ENCODE measurements around the gene ASPG.
"Not testable (repeated sequence)": the region's sequence is repeated elsewhere in the genome, so short reads cannot be mapped to it uniquely, and the experiment has no call there.

ASPG gene

GRCh38 chr14:104150136-104151025 is 64.9 kb downstream of the ASPG start:
- DNase-seq = no peak

GRCh38 chr14:104151026-104151381 is 65.5 kb downstream of the ASPG start:
- DNase-seq = no peak

GRCh38 chr14:104151566-104152245 is 66.2 kb downstream of the ASPG start:
- DNase-seq = no peak

DNA sequence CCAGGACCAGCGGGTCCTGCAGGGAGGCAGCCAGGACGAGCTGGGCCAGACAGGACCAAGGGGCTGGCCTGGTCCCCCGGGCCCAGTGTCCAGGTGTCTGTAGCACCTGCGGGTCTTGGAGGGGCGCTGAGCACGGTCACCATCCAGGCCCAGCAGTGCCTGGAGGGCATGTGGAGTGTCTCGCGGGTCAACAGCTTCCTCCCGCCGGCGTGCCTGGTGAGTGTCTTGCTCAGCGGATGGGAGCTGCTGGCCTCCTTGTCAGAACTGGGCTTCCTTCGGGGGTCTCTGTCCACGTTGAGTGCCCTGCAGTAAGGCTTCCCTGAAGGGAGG is 66.7 kb downstream of the ASPG start:
- no peak for DNase-seq

GRCh38 chr14:104152686-104153393 is 67.3 kb downstream of the ASPG start:
- no peak for DNase-seq

GRCh38 chr14:104153394-104153755 is 67.9 kb downstream of the ASPG start:
- not testable (repeated sequence) for DNase-seq

GRCh38 chr14:104154246-104154645 is 68.7 kb downstream of the ASPG start:
- DNase-seq = no peak

DNA sequence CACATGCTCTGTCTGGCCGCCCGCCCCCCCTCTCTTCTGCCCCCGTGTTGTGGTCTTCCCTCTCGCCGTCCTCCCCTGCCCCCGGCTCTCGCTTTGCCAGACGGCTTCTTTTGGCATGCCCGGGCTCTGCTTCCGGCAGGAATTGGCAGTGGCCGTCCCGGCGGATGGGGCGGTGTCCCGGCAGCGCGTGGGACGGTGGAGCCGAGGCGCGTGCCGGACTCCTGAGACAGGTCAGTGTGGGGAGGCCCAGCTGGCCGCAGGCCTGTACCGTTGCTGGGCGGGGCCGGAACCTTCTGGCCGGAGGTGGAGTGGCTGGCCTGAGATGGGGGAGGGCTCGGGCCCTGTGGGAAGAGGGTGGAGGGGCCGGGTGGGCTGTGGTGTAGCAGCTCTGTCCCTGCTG is 70.0 kb downstream of the ASPG start:
- DNase-seq = no peak

DNA sequence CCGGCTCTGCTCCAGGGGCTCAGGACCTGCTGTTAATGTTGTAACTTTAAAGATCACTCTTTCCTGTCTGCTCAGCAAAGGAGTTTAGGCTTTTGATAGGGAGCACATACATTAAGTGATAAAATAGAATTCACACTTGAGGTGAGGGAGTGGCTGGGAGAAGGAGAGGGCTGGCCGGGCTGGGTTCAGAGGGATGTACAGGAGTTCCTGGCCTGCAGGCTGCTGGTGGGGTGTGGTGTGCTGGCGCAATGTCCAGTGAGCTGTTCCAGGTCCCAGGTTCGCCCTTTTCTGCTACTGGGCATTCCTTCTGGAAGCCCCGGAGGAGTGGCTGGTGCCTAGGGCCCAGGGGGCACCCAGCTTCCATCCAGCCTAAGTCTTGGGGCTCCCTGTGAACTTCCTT is 70.6 kb downstream of the ASPG start:
- no peak for DNase-seq

- DNase-seq = no peak
These were observed 71.8 kb downstream of the ASPG start for GRCh38 chr14:104157016-104157928.

- no peak for DNase-seq
These were observed 73.6 kb downstream of the ASPG start for GRCh38 chr14:104158827-104159798.

DNA sequence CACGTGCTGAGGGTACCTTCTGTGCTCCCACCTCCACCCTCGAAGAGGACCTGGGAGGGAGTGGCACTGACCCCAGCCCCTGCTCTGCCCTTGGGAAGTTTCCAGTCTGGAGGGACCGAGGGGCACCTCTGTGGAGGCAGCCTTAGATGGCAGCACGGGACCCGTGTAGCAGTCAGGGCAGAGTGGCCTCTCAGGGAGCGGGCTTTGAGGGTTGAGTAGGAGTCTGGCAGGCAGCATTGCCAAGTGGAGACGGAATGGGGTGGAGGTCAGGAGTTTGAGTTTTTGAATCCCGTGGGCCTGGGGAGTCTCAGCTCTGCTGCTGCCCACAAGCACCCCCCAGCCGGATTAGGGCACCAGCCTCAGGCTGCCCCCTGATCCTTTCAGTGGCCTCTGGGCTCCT is 74.5 kb downstream of the ASPG start:
- no peak for DNase-seq

- no peak for DNase-seq
These were observed 76.3 kb downstream of the ASPG start for GRCh38 chr14:104161602-104162367.

DNA sequence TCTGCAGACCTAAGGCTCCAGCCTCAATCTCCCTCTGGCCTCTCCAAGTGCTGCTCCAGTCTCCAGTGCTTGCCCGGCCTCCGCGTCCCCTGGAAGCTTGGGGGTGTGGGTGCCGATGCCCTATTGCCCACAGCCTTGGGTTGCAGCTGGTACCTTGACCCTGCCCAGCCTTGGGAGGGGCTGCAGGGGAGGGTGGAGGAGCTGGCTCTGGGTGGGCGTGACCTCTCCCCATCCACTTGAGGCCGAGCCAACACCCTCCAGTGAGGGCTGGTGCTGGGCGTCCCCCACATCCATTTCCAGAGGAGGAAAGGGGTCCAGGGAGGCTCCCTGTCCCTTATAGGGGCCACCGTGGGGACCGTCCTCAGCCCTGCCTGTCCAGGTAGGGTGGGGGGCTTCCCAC is 77.0 kb downstream of the ASPG start:
- DNase-seq = no peak

GRCh38 chr14:104163541-104163940 is 78.0 kb downstream of the ASPG start:
- DNase-seq = no peak

DNA sequence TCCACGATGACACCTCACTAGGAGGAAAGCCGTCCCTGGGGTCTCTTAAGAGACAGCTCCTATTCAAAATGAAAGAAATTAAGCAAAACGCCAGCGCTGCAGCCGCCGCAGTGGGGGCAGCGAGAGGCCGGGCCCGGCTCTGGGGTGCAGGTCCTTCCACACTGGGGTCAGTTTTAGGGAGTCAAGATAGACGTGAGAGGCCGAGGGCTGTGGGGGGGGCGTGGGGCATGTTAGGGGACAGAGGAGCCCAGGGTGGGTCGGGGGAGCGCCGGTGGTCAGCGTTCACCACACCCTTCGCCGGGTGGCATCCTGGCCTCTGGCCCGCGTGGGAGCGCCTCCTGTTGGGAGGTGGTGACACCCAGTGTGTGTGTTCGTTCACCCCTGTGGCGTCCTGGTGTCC is 78.5 kb downstream of the ASPG start:
- no peak for DNase-seq

DNA sequence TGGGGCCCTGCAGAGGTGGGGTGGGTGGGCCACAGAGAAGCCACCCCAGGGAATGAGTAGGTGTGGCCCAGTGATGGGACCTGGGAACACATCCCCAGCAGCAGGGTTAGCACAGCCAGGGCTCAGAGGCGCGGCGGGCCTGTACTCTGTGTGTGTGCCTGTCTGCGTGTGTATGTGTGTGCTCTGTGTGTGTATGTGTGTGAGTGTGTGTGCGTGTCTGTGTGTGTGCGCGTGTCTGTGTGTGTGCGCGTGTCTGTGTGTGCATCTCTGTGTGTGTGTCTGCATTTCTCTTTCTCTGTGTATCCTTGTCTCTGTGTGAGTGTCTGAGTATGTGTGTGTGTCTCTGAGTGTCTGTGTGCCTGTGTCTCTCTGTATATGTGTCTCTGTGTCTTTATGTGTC is 79.0 kb downstream of the ASPG start:
- no peak for DNase-seq

Data from NCI-H526 treated with DMSO at 0.1 percent for 48 hours (cell line).